Mesenchymal stem cell (in vitro differentiated cells and primary cell): ENCODE data around the gene RNASET2.
A peak's percentile ranks its signal among the peaks of the same experiment; 100 is the strongest.
"Not testable (repeated sequence)": the region's sequence is repeated elsewhere in the genome, so short reads cannot be mapped to it uniquely, and the experiment has no call there.

Experiments used
- DNase-seq: peaks from one replicate; pipeline ENCODE4 v3.0.0-alpha.2; 2013
- H2AFZ ChIP-seq: one replicate; pipeline ENCODE4 v1.6.1; 2013; ENCODE audit warnings: low read depth, mild to moderate bottlenecking, control low read depth, inconsistent platforms, low read length, moderate library complexity
- H2AK5ac ChIP-seq: 2 replicates; pipeline ENCODE4 v1.6.1; 2013; ENCODE audit warnings: low read length, moderate library complexity, mild to moderate bottlenecking, inconsistent platforms; ENCODE audit not compliant: severe bottlenecking
- H2BK120ac ChIP-seq: one replicate; pipeline ENCODE4 v1.6.1; 2013; ENCODE audit warnings: low read depth, mild to moderate bottlenecking, inconsistent platforms, low read length, moderate library complexity
- H2BK12ac ChIP-seq, 2 experiments: one replicate each; pipeline ENCODE4 v1.6.1; 2013; ENCODE audit warnings: inconsistent platforms in 2 of 2, low read length in 2 of 2, mild to moderate bottlenecking in 2 of 2, moderate library complexity in 2 of 2, control low read depth in 1 of 2
- H2BK15ac ChIP-seq: one replicate; pipeline ENCODE4 v1.6.1; 2013; ENCODE audit warnings: mild to moderate bottlenecking, low read depth, inconsistent platforms; ENCODE audit not compliant: poor library complexity, severe bottlenecking
- H2BK5ac ChIP-seq: 2 replicates; pipeline ENCODE4 v1.6.1; 2013; ENCODE audit warnings: low read depth, mild to moderate bottlenecking, low read length, control low read depth, inconsistent platforms; ENCODE audit not compliant: poor library complexity, severe bottlenecking
- H3K14ac ChIP-seq, 2 experiments: one replicate each; pipeline ENCODE4 v1.6.1; 2013; ENCODE audit warnings: inconsistent platforms in 2 of 2, low read length in 2 of 2, control low read depth in 1 of 2, mild to moderate bottlenecking in 1 of 2, moderate library complexity in 1 of 2
- H3K18ac ChIP-seq, 2 experiments: one replicate each; pipeline ENCODE4 v1.6.1; 2013; ENCODE audit warnings: inconsistent platforms in 2 of 2, low read length in 2 of 2, control low read depth in 1 of 2, low read depth in 1 of 2, mild to moderate bottlenecking in 1 of 2
- H3K23ac ChIP-seq, 2 experiments: one replicate each; pipeline ENCODE4 v1.6.1; 2013; ENCODE audit warnings: inconsistent platforms in 2 of 2, low read length in 2 of 2, mild to moderate bottlenecking in 2 of 2, moderate library complexity in 2 of 2, control low read depth in 1 of 2
- H3K27ac ChIP-seq: 2 replicates; pipeline ENCODE4 v1.5.1; 2013; ENCODE audit warnings: mild to moderate bottlenecking, moderate library complexity, low read length, control low read depth, inconsistent platforms; ENCODE audit not compliant: poor library complexity, severe bottlenecking
- H3K27me3 ChIP-seq, 2 experiments: 2 replicates each; pipeline versions ENCODE4 v1.6.1 to v1.7.0; 2013; ENCODE audit warnings: low read length in 2 of 2, mild to moderate bottlenecking in 2 of 2, moderate library complexity in 2 of 2, control low read depth in 1 of 2, inconsistent platforms in 1 of 2; ENCODE audit not compliant: control insufficient read depth in 1 of 2, insufficient read depth in 1 of 2
- H3K36me3 ChIP-seq, 2 experiments: 2 replicates each; pipeline versions ENCODE4 v1.6.1 to v1.7.0; 2013; ENCODE audit warnings: low read length in 2 of 2, control low read depth in 1 of 2, inconsistent platforms in 1 of 2, low read depth in 1 of 2, mild to moderate bottlenecking in 1 of 2; ENCODE audit not compliant: insufficient read depth in 2 of 2, control insufficient read depth in 1 of 2
- H3K4ac ChIP-seq, 2 experiments: one replicate each; pipeline ENCODE4 v1.6.1; 2013; ENCODE audit warnings: inconsistent platforms in 2 of 2, low read length in 2 of 2, mild to moderate bottlenecking in 2 of 2, moderate library complexity in 2 of 2, control low read depth in 1 of 2, low read depth in 1 of 2
- H3K4me1 ChIP-seq: 2 replicates; pipeline ENCODE4 v1.6.1; 2013; ENCODE audit warnings: low read depth, low read length, control low read depth; ENCODE audit not compliant: control insufficient read depth, insufficient read depth
- H3K4me2 ChIP-seq: 2 replicates; pipeline ENCODE4 v1.6.1; 2013; ENCODE audit warnings: low read length, mild to moderate bottlenecking, inconsistent platforms; ENCODE audit not compliant: poor library complexity, severe bottlenecking
- H3K4me3 ChIP-seq, 2 experiments: 2 replicates each; pipeline versions ENCODE4 v1.5.1 to v1.7.0; 2013; ENCODE audit warnings: low read length in 2 of 2, mild to moderate bottlenecking in 2 of 2, control low read depth in 1 of 2, low read depth in 1 of 2; ENCODE audit not compliant: insufficient read depth in 1 of 2
- H3K79me1 ChIP-seq: replicated peaks from 2 replicates; pipeline ENCODE4 v1.6.1; 2013; ENCODE audit warnings: mild to moderate bottlenecking, control low read depth, low read length, inconsistent platforms; ENCODE audit not compliant: poor library complexity, severe bottlenecking
- H3K9ac ChIP-seq: 2 replicates; pipeline ENCODE4 v1.7.0; 2013; ENCODE audit warnings: mild to moderate bottlenecking, low read length, moderate library complexity
- H3K9me3 ChIP-seq: 2 replicates; pipeline ENCODE4 v1.7.0; 2013; ENCODE audit warnings: mild to moderate bottlenecking, low read length; ENCODE audit not compliant: control insufficient read depth
- H4K8ac ChIP-seq: one replicate; pipeline ENCODE4 v1.6.1; 2013; ENCODE audit warnings: inconsistent platforms, mild to moderate bottlenecking, low read length, moderate library complexity
- H4K91ac ChIP-seq: one replicate; pipeline ENCODE4 v1.6.1; 2013; ENCODE audit warnings: mild to moderate bottlenecking, low read length, inconsistent platforms
- WGBS: methylation state at CpG from one replicate; pipeline ENCODE4 v1.1.7; 2013; ENCODE audit warnings: mixed read lengths; 5-methylcytosine and 5-hydroxymethylcytosine counted together

Gene RNASET2

GRCh38 chr6:166900130-166900708 is 56.1 kb downstream of the RNASET2 start:
- Histone ChIP-seq H3K23ac (no peak overlapping the region), H3K4me1 (peaks cover 5% of the 10 kb centered on the region), H3K4me3 (peak overlapping the region in 1 of 2 experiments; percentile 4), H3K4ac (no peak overlapping the region), H3K4me2 (no peak overlapping the region), H3K27me3 (peaks cover 9 to 10% of the 10 kb centered on the region in 2 experiments), H3K9me3 (no peaks in the 10 kb centered on the region), H4K91ac (no peak overlapping the region), H3K18ac (no peak overlapping the region), H3K14ac (no peak overlapping the region), H2BK15ac (no peak overlapping the region), H2BK120ac (no peak overlapping the region), H3K27ac (no peak overlapping the region), H4K8ac (no peak overlapping the region), H3K79me1 (no peaks in the 10 kb centered on the region), H2AK5ac (no peak overlapping the region), H2BK5ac (no peak overlapping the region), H2BK12ac (no peak overlapping the region), H3K36me3 (no peaks in the 10 kb centered on the region), H3K9ac (no peak overlapping the region), H2AFZ (no peak overlapping the region)
- DNase-seq: no peak
- 96% methylated on average over 61 of the region's 61 CpGs for WGBS

- Histone ChIP-seq H2BK12ac (no peak overlapping the region), H2BK120ac (no peak overlapping the region), H3K9me3 (no peaks in the 10 kb centered on the region), H4K8ac (no peak overlapping the region), H3K4me1 (no peaks in the 10 kb centered on the region), H2AFZ (no peak overlapping the region), H3K9ac (no peak overlapping the region), H2BK15ac (no peak overlapping the region), H3K4ac (no peak overlapping the region), H3K23ac (no peak overlapping the region), H3K4me2 (no peak overlapping the region), H3K14ac (no peak overlapping the region), H3K27me3 (no peaks in the 10 kb centered on the region), H4K91ac (no peak overlapping the region), H3K79me1 (no peaks in the 10 kb centered on the region), H3K4me3 (peak overlapping the region in 1 of 2 experiments; percentile 14), H3K18ac (no peak overlapping the region), H3K27ac (no peak overlapping the region), H3K36me3 (no peaks in the 10 kb centered on the region), H2AK5ac (no peak overlapping the region), H2BK5ac (no peak overlapping the region)
- no peak for DNase-seq
- 94% methylated on average over 36 of the region's 36 CpGs for WGBS
Observed at GRCh38 chr6:166898910-166899309, 57.4 kb downstream of the RNASET2 start.

- not testable (repeated sequence) for H3K27me3 ChIP-seq, H4K8ac ChIP-seq, H2AK5ac ChIP-seq, H3K9me3 ChIP-seq, H3K4me1 ChIP-seq, H4K91ac ChIP-seq, H2BK15ac ChIP-seq, H2AFZ ChIP-seq, H3K4me2 ChIP-seq, H2BK120ac ChIP-seq, H3K4ac ChIP-seq, H3K36me3 ChIP-seq, H3K9ac ChIP-seq, H3K27ac ChIP-seq, H3K4me3 ChIP-seq, H2BK12ac ChIP-seq, H3K18ac ChIP-seq, DNase-seq, H3K23ac ChIP-seq, H3K79me1 ChIP-seq, H3K14ac ChIP-seq, H2BK5ac ChIP-seq
- 80% methylated on average over 6 of the region's 7 CpGs for WGBS
Observed at GRCh38 chr6:166894614-166895013, 61.7 kb downstream of the RNASET2 start.

GRCh38 chr6:166892472-166892871 is 63.9 kb downstream of the RNASET2 start:
- H3K9ac ChIP-seq, H3K23ac ChIP-seq, H2BK120ac ChIP-seq, H3K27ac ChIP-seq, H2BK12ac ChIP-seq, H3K4me1 ChIP-seq, H3K4ac ChIP-seq, H3K79me1 ChIP-seq, H3K4me2 ChIP-seq, H3K18ac ChIP-seq, H3K14ac ChIP-seq, H3K27me3 ChIP-seq, H2BK5ac ChIP-seq, H4K91ac ChIP-seq, H3K4me3 ChIP-seq, H2AFZ ChIP-seq, DNase-seq, H4K8ac ChIP-seq, H3K9me3 ChIP-seq, H2AK5ac ChIP-seq, H3K36me3 ChIP-seq, H2BK15ac ChIP-seq: not testable (repeated sequence)
- WGBS: 57% methylated on average over 4 of the region's 5 CpGs
